BE2C (cell line): ENCODE results near the gene B3GALT4. TPM values are rescaled to one million over a fixed set of nuclear protein-coding genes. Genes with fewer than 3 reads are reported as not detected.
A peak's percentile ranks its signal among the peaks of the same experiment; 100 is the strongest.

Experiments
- DNase-seq: peaks from one replicate; pipeline ENCODE4 v3.0.0-alpha.2; 2020
- H3K27me3 ChIP-seq: fragments of 250-450 bp; sonication (Bioruptor Pico); 2 replicates; pipeline ENCODE4 v1.5.1; 2020; ENCODE audit warnings: mild to moderate bottlenecking
- H3K36me3 ChIP-seq: fragments of 250-450 bp; sonication (Bioruptor Pico); 2 replicates; pipeline ENCODE4 v1.5.1; 2020; ENCODE audit warnings: mild to moderate bottlenecking
- H3K4me1 ChIP-seq: fragments of 250-450 bp; sonication (Bioruptor Pico); 2 replicates; pipeline ENCODE4 v1.5.1; 2020
- H3K4me3 ChIP-seq: 2 replicates; pipeline ENCODE4 v1.5.1; 2011; ENCODE audit warnings: low read depth, low read length
- H3K9me3 ChIP-seq: fragments of 250-450 bp; sonication (Bioruptor Pico); 2 replicates; pipeline ENCODE4 v1.5.1; 2020
- polyA plus RNA-seq: library from polyadenylated mRNA; unstranded; fragments of >200 nt; gene quantifications from one replicate; pipeline ENCODE4 v1.2.1, GENCODE V29; 2012; ENCODE audit warnings: low read depth, missing spikeins; ENCODE audit not compliant: insufficient read length, insufficient read depth
- TF ChIP-seq, protein P1 (sequence below): IDR thresholded peaks from 2 replicates; pipeline ENCODE4 v1.5.1; 2012; ENCODE audit warnings: mild to moderate bottlenecking, low read depth, low read length

Gene B3GALT4
- 1.3 TPM for polyA plus RNA-seq

DNA sequence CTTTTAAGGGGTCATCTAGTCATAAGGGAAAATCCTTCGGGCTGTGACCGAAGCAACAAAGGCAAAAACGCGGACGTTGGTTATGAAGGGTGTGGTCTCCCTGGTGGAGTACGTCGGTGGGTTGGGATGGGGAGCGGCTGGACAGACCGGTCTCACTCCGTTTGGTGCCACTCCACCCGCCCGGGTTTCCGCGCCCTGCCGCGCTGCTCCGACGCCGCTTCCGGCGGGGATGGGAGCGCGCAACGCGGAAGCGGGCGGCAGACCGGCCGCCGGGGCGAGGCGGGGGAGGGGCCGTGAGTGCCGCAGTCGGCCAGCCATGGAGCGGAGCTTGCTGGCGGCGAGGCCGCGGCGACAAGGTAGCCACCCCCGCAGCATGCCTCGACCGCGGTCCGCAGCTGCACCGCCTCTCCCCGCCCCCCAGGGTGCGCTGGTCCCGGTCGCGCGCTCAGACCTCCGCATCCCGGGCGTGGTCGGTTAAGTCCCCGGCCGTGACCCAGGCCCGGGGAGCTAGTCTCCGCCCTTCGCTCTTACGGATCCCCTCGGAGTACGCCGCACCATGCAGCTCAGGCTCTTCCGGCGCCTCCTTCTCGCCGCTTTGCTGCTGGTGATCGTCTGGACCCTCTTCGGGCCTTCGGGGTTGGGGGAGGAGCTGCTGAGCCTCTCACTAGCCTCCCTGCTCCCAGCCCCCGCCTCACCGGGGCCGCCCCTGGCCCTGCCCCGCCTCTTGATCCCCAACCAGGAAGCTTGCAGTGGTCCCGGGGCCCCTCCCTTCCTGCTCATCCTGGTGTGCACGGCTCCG, at the start of gene B3GALT4:
B3GALT4 (plus strand) TSS at position 260 of the 799 bp plus-strand sequence; CDS start at position 557, 297 bp downstream.
- Histone ChIP-seq H3K9me3 (no peaks in the 10 kb centered on the region), H3K36me3 (peaks cover 78% of the 10 kb centered on the region), H3K27me3 (no peaks in the 10 kb centered on the region), H3K4me3 (peak within 1 kb of the TSS; percentile 61), H3K4me1 (no peaks in the 10 kb centered on the region)
- TF ChIP-seq, protein P1, sequence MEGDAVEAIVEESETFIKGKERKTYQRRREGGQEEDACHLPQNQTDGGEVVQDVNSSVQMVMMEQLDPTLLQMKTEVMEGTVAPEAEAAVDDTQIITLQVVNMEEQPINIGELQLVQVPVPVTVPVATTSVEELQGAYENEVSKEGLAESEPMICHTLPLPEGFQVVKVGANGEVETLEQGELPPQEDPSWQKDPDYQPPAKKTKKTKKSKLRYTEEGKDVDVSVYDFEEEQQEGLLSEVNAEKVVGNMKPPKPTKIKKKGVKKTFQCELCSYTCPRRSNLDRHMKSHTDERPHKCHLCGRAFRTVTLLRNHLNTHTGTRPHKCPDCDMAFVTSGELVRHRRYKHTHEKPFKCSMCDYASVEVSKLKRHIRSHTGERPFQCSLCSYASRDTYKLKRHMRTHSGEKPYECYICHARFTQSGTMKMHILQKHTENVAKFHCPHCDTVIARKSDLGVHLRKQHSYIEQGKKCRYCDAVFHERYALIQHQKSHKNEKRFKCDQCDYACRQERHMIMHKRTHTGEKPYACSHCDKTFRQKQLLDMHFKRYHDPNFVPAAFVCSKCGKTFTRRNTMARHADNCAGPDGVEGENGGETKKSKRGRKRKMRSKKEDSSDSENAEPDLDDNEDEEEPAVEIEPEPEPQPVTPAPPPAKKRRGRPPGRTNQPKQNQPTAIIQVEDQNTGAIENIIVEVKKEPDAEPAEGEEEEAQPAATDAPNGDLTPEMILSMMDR, result peak; percentile 44
- peak; percentile 87 for DNase-seq

- Histone ChIP-seq H3K36me3 (no peaks in the 10 kb centered on the region), H3K9me3 (no peaks in the 10 kb centered on the region), H3K4me1 (no peaks in the 10 kb centered on the region), H3K27me3 (peaks cover 13% of the 10 kb centered on the region), H3K4me3 (no peak overlapping the region)
- DNase-seq, result no peak
- TF ChIP-seq, protein P1, result no peak
These were observed 41.7 kb upstream of the B3GALT4 start for GRCh38 chr6:33235221-33235634.

DNA sequence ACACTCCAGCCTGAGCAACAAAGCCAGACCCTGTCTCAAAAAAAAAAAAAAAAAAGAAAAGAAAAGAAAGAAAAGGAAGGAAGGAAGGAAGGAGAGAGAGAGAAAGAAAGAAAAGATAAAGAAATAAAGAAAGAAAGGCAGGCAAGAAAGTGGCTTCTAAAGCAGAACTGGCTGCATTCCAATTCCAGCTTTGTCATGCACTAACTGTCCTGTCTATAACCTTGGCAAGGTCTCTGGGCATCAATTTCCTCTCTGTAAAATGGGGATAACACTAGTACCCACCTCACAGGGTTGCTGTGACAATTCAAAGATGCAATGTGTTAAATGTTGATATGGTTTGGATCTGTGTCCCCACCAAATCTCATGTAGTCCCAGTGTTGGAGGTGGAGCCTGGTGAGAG, 40.6 kb upstream of the B3GALT4 start:
- TF ChIP-seq, protein P1, result no peak
- DNase-seq, result no peak
- Histone ChIP-seq H3K9me3 (no peaks in the 10 kb centered on the region), H3K36me3 (no peaks in the 10 kb centered on the region), H3K4me1 (no peaks in the 10 kb centered on the region), H3K4me3 (no peak overlapping the region), H3K27me3 (peaks cover 18% of the 10 kb centered on the region)

- Histone ChIP-seq H3K4me3 (no peak overlapping the region), H3K4me1 (no peaks in the 10 kb centered on the region), H3K27me3 (peaks cover 20% of the 10 kb centered on the region), H3K36me3 (no peaks in the 10 kb centered on the region), H3K9me3 (no peaks in the 10 kb centered on the region)
- TF ChIP-seq, protein P1, result no peak
- DNase-seq, result no peak
These were observed 40.1 kb upstream of the B3GALT4 start for GRCh38 chr6:33236852-33237251.

DNA sequence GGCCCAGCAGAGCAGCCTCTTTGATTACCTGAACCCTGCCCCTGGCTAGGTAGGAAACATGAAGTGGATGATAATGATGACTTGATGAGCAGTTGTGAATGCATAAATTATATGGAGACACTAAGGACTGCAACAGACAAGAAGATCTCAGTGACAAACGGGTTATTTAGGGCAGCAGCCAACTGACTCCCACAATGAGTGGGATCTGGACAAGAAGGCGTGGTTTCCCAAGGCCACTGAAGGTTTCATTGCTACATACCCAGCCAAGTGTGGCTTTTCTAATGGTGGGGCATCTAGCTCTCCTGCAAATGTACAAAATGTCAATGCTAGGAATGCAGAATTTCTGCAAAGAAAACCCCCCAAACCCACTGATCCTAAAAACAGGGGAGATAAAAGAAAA, 39.2 kb upstream of the B3GALT4 start:
- no peaks in the 10 kb centered on the region for H3K9me3 ChIP-seq
- no peak overlapping the region for H3K4me3 ChIP-seq
- DNase-seq, result no peak
- peaks cover 28% of the 10 kb centered on the region for H3K27me3 ChIP-seq
- TF ChIP-seq, protein P1, result no peak
- no peaks in the 10 kb centered on the region for H3K36me3 ChIP-seq
- H3K4me1 ChIP-seq, result no peaks in the 10 kb centered on the region

- Histone ChIP-seq H3K9me3 (no peaks in the 10 kb centered on the region), H3K27me3 (peaks cover 34% of the 10 kb centered on the region), H3K4me1 (no peaks in the 10 kb centered on the region), H3K4me3 (no peak overlapping the region), H3K36me3 (no peaks in the 10 kb centered on the region)
- TF ChIP-seq, protein P1, result no peak
- DNase-seq, result no peak
These were observed 35.0 kb upstream of the B3GALT4 start for GRCh38 chr6:33241968-33242367.
